Breast epithelium (tissue), 3 donors: ENCODE data around the gene GTF2B.

ENCODE experiments used
- CTCF ChIP-seq, 3 donors: fragments of 450-650 bp; IDR thresholded peaks; one replicate each; pipeline ENCODE4 v1.5.1; 2016 to 2017; ENCODE audit warnings: antibody characterized with exemption in 3 of 3, mild to moderate bottlenecking in 3 of 3, moderate library complexity in 3 of 3
- POLR2A ChIP-seq: fragments of 450-650 bp; IDR thresholded peaks from one replicate; pipeline ENCODE4 v1.6.1; 2016; ENCODE audit warnings: antibody characterized with exemption, mild to moderate bottlenecking, moderate library complexity
- POLR2AphosphoS5 ChIP-seq, 3 donors: sonication (generic); formaldehyde crosslinking; IDR thresholded peaks; one replicate each; pipeline ENCODE4 v1.6.1; 2017; ENCODE audit warnings: antibody characterized with exemption in 3 of 3

- no peak for TF ChIP-seq POLR2A
- TF ChIP-seq CTCF (IDR thresholded peaks at IDR 0.05): no peak
- TF ChIP-seq POLR2AphosphoS5 (IDR thresholded peaks at IDR 0.05): no peak
These were observed 12.6 kb downstream of the GTF2B start for GRCh38 chr1:88878731-88879130.
